Suprapubic skin (tissue), 4 donors: ENCODE measurements around the gene MSH2.

Source experiments
- POLR2A ChIP-seq, 2 donors: fragments of 450-650 bp; IDR thresholded peaks; one replicate each; pipeline ENCODE4 v1.6.1; 2017; ENCODE audit warnings: antibody characterized with exemption in 2 of 2, mild to moderate bottlenecking in 2 of 2, moderate library complexity in 2 of 2
- POLR2AphosphoS5 ChIP-seq, 3 donors: sonication (generic); formaldehyde crosslinking; IDR thresholded peaks; one replicate each; pipeline ENCODE4 v1.6.1; 2017; ENCODE audit warnings: antibody characterized with exemption in 3 of 3
- TF ChIP-seq, protein P1 (sequence below), 2 donors: fragments of 200-600 bp in 1 of 2; fragments of 450-650 bp in 1 of 2; sonication (generic) in 1 of 2; IDR thresholded peaks; one replicate each; pipeline ENCODE4 v1.5.1; 2016 to 2019; ENCODE audit warnings: antibody characterized with exemption in 2 of 2, mild to moderate bottlenecking in 1 of 2, moderate library complexity in 1 of 2

GRCh38 chr2:47456851-47457250 lies 53.9 kb downstream of the MSH2 start:
- TF ChIP-seq, protein P1, sequence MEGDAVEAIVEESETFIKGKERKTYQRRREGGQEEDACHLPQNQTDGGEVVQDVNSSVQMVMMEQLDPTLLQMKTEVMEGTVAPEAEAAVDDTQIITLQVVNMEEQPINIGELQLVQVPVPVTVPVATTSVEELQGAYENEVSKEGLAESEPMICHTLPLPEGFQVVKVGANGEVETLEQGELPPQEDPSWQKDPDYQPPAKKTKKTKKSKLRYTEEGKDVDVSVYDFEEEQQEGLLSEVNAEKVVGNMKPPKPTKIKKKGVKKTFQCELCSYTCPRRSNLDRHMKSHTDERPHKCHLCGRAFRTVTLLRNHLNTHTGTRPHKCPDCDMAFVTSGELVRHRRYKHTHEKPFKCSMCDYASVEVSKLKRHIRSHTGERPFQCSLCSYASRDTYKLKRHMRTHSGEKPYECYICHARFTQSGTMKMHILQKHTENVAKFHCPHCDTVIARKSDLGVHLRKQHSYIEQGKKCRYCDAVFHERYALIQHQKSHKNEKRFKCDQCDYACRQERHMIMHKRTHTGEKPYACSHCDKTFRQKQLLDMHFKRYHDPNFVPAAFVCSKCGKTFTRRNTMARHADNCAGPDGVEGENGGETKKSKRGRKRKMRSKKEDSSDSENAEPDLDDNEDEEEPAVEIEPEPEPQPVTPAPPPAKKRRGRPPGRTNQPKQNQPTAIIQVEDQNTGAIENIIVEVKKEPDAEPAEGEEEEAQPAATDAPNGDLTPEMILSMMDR (IDR thresholded peaks at IDR 0.05): no peak
- no peak for TF ChIP-seq POLR2A (IDR thresholded peaks at IDR 0.05)
- TF ChIP-seq POLR2AphosphoS5 (IDR thresholded peaks at IDR 0.05): no peak
